HEK293 (cell line): Measurements from ENCODE around the gene MXRA8.

Experiments
- SCRT1 ChIP-seq: fragments of 450-650 bp; formaldehyde crosslinking; IDR thresholded peaks from 2 replicates; pipeline ENCODE4 v1.5.1; 2016; ENCODE audit warnings: missing biosample characterization, missing genetic modification characterization, borderline replicate concordance
- ZBTB49 ChIP-seq: fragments of 450-650 bp; formaldehyde crosslinking; IDR thresholded peaks from 2 replicates; pipeline ENCODE4 v1.5.1; 2016; ENCODE audit warnings: missing biosample characterization, missing genetic modification characterization, low read depth
- ZNF114 ChIP-seq: fragments of 450-650 bp; formaldehyde crosslinking; IDR thresholded peaks from 2 replicates; pipeline ENCODE4 v1.5.0; 2017; ENCODE audit warnings: missing biosample characterization, missing genetic modification characterization
- ZNF184 ChIP-seq: fragments of 450-650 bp; IDR thresholded peaks from 2 replicates; pipeline ENCODE4 v1.5.1; 2018; ENCODE audit warnings: missing biosample characterization, mild to moderate bottlenecking, missing genetic modification characterization
- ZNF211 ChIP-seq: fragments of 450-650 bp; formaldehyde crosslinking; IDR thresholded peaks from 2 replicates; pipeline ENCODE4 v1.5.1; 2016; ENCODE audit warnings: low read depth, missing biosample characterization, missing genetic modification characterization
- ZNF23 ChIP-seq: fragments of 450-650 bp; formaldehyde crosslinking; IDR thresholded peaks from 2 replicates; pipeline ENCODE4 v1.5.1; 2016; ENCODE audit warnings: missing biosample characterization, missing genetic modification characterization, borderline replicate concordance
- ZNF645 ChIP-seq: fragments of 450-650 bp; formaldehyde crosslinking; IDR thresholded peaks from 2 replicates; pipeline ENCODE4; 2016; ENCODE audit warnings: missing biosample characterization, missing genetic modification characterization
- TF ChIP-seq, protein P1 (sequence below): fragments of 450-650 bp; formaldehyde crosslinking; IDR thresholded peaks from 2 replicates; pipeline ENCODE4 v1.5.1; 2016; ENCODE audit warnings: missing biosample characterization, missing genetic modification characterization
- TF ChIP-seq, protein P2 (sequence below): fragments of 450-650 bp; formaldehyde crosslinking; IDR thresholded peaks from 2 replicates; pipeline ENCODE4 v1.5.1; 2016; ENCODE audit warnings: missing biosample characterization, missing genetic modification characterization, low read depth
- TF ChIP-seq, protein P3 (sequence below): fragments of 450-650 bp; formaldehyde crosslinking; IDR thresholded peaks from 2 replicates; pipeline ENCODE4 v1.5.1; 2016; ENCODE audit warnings: missing biosample characterization, missing genetic modification characterization

- TF ChIP-seq, protein P1, sequence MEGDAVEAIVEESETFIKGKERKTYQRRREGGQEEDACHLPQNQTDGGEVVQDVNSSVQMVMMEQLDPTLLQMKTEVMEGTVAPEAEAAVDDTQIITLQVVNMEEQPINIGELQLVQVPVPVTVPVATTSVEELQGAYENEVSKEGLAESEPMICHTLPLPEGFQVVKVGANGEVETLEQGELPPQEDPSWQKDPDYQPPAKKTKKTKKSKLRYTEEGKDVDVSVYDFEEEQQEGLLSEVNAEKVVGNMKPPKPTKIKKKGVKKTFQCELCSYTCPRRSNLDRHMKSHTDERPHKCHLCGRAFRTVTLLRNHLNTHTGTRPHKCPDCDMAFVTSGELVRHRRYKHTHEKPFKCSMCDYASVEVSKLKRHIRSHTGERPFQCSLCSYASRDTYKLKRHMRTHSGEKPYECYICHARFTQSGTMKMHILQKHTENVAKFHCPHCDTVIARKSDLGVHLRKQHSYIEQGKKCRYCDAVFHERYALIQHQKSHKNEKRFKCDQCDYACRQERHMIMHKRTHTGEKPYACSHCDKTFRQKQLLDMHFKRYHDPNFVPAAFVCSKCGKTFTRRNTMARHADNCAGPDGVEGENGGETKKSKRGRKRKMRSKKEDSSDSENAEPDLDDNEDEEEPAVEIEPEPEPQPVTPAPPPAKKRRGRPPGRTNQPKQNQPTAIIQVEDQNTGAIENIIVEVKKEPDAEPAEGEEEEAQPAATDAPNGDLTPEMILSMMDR (tag by site-specific recombination): no peak
- TF ChIP-seq ZNF184 (tag by site-specific recombination): no peak
- TF ChIP-seq, protein P2, sequence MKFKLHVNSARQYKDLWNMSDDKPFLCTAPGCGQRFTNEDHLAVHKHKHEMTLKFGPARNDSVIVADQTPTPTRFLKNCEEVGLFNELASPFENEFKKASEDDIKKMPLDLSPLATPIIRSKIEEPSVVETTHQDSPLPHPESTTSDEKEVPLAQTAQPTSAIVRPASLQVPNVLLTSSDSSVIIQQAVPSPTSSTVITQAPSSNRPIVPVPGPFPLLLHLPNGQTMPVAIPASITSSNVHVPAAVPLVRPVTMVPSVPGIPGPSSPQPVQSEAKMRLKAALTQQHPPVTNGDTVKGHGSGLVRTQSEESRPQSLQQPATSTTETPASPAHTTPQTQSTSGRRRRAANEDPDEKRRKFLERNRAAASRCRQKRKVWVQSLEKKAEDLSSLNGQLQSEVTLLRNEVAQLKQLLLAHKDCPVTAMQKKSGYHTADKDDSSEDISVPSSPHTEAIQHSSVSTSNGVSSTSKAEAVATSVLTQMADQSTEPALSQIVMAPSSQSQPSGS (tag by site-specific recombination): no peak
- no peak for TF ChIP-seq SCRT1 (tag by site-specific recombination)
- TF ChIP-seq, protein P3, sequence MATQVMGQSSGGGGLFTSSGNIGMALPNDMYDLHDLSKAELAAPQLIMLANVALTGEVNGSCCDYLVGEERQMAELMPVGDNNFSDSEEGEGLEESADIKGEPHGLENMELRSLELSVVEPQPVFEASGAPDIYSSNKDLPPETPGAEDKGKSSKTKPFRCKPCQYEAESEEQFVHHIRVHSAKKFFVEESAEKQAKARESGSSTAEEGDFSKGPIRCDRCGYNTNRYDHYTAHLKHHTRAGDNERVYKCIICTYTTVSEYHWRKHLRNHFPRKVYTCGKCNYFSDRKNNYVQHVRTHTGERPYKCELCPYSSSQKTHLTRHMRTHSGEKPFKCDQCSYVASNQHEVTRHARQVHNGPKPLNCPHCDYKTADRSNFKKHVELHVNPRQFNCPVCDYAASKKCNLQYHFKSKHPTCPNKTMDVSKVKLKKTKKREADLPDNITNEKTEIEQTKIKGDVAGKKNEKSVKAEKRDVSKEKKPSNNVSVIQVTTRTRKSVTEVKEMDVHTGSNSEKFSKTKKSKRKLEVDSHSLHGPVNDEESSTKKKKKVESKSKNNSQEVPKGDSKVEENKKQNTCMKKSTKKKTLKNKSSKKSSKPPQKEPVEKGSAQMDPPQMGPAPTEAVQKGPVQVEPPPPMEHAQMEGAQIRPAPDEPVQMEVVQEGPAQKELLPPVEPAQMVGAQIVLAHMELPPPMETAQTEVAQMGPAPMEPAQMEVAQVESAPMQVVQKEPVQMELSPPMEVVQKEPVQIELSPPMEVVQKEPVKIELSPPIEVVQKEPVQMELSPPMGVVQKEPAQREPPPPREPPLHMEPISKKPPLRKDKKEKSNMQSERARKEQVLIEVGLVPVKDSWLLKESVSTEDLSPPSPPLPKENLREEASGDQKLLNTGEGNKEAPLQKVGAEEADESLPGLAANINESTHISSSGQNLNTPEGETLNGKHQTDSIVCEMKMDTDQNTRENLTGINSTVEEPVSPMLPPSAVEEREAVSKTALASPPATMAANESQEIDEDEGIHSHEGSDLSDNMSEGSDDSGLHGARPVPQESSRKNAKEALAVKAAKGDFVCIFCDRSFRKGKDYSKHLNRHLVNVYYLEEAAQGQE (tag by site-specific recombination): no peak
- TF ChIP-seq ZNF645 (tag by site-specific recombination): no peak
- TF ChIP-seq ZNF114 (tag by site-specific recombination): no peak
- no peak for TF ChIP-seq ZBTB49 (tag by site-specific recombination)
- no peak for TF ChIP-seq ZNF211 (tag by site-specific recombination)
- TF ChIP-seq ZNF23: no peak
Observed at GRCh38 chr1:1346501-1346890, 11.9 kb downstream of the MXRA8 start.
